ENCODE data around the gene GALNTL6.

GRCh38 chr4:172951679-172952451, 1138.7 kb downstream of the GALNTL6 start:
- no peak for TF ChIP-seq CTCF (IDR thresholded peaks at IDR 0.05)
- no peak for TF ChIP-seq POLR2A (IDR thresholded peaks at IDR 0.05)

Measured in Peyer's patch (tissue), 4 donors.